ENCODE data around the gene ACADS.

ACADS gene

GRCh38 chr12:120725659-120726509 is at the start of gene ACADS:
TSS of gene ACADS (plus strand) at chr12:120725826. CDS start at chr12:120725886, 60 bp downstream.
- in situ Hi-C loops (cut with MboI; ENCODE audit: low sequenced_read_pairs) = no loop called here

DNA sequence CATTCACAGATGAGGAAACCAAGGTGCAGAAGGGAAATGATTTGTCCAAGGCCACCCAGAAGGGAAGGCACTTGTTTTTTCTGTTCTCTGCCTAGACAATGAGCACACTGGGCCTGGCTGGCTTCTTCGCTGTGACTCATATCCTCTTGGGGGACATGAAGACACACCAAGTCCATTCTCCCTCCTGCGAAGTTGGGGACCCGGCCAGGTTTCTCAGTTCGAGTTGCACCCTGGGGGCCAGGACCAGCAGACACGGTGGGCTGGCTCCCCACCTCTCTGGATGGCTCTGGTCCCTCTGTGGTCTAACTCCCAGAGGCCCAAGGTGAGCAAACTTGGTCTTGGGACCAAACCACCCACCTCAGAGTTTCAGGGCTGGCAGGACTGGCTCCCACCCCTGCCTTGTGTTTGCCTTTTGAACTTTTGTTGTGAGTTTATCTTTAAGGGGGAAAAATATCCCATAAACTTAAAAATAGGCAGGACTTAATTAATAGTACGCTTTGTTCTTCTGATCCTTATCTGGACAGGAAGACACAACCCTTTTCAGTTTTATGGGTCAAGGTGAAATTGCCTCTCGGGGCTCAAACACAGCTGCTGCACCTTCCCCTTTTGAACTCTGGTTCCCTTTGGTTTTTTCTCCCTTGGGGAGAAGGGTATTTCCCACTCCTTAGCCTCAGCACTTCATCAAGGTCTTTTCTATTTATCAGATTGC is 47.7 kb upstream of the ACADS start:
- in situ Hi-C loops (cut with MboI; ENCODE audit: low sequenced_read_pairs) = no loop called here

DNA sequence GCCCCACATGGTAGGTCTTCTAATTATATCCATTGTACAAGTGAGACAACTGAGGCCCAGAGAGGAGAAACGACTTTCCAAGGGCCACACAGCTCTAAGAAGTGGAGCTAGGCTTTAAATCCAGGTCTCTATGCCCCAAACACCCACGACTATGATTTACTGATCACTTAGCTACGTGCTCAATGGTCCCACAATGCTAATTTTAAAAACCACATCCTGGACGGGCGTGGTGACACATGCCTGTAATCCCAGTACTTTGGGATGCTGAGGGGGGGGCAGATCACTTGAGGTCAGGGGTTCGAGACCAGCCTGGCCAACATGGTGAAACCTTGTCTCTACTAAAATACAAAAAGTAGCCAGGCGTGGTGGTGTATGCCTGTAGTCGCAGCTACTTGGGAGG is 47.1 kb upstream of the ACADS start:
- in situ Hi-C loops (cut with MboI; ENCODE audit: low sequenced_read_pairs) = no loop called here

GRCh38 chr12:120680165-120680738 is 45.4 kb upstream of the ACADS start:
- in situ Hi-C loops (cut with MboI; ENCODE audit: low sequenced_read_pairs) = no loop called here

DNA sequence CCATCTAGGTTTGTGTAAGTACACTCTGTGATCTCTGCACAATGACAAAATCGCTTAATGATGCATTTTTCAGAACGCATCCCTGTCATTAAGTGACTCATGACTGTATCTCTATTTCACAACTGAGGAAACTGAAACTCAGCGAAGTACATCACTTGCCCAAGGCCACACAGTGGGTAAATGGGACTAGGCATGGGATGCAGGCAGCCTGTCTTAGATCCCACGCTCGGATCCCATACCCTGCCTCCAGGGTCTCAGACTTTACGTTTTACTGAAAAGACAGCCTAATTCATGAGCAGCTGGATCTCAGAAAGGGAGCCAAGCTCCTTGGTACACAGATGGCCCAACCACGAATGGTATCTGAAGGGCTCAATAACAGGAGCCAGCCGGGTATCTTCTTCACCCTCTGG is 41.1 kb upstream of the ACADS start:
- in situ Hi-C loops (cut with MboI; ENCODE audit: low sequenced_read_pairs) = no loop called here

- in situ Hi-C loops (cut with MboI; ENCODE audit: low sequenced_read_pairs) = no loop called here
Measured at GRCh38 chr12:120685522-120685921, 40.1 kb upstream of the ACADS start.

GRCh38 chr12:120686151-120686689 is 39.4 kb upstream of the ACADS start:
- in situ Hi-C loops (cut with MboI; ENCODE audit: low sequenced_read_pairs) = no loop called here

DNA sequence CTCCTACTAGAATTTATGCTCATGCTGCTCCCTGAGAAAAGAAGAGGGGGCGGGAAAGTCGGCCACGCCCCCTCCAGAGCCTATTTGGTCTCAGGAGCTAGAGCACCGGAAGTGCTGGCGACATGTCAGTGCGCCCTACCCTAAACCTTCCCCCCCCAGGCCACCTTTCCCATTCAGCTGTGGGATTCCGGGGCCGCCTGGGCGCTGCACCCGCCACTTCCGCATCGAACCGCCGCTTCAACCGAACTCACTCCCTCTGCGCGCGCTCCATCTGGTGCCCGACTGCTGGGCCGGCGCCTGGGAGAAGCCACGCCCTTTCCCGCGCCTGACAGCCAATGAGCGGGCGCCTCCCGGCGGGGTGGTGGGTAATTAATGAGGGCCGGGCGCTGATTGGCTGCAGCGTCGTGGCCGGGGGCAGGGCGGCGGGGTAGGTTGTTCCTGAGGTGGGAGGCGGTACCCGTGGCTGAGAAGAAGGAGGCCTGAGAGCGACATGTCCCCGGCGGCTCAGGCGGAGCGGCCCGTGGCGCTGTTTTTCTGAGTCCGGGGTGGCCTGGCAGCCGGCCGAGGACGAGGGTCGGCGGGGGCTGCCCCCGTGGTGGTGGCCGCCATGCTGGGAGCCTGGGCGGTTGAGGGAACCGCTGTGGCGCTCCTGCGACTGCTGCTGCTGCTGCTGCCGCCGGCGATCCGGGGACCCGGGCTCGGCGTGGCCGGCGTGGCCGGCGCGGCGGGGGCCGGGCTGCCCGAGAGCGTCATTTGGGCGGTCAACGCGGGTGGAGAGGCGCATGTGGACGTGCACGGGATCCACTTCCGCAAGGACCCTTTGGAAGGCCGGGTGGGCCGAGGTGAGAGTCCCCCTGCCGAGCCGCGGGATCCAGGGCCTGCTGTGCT is 38.7 kb upstream of the ACADS start, which contains the start of gene MLEC:
MLEC (plus strand) TSS at position 460 of the 888 bp plus-strand sequence; CDS start at position 608, 148 bp downstream.
- in situ Hi-C loops (cut with MboI; ENCODE audit: low sequenced_read_pairs) = no loop called here

DNA sequence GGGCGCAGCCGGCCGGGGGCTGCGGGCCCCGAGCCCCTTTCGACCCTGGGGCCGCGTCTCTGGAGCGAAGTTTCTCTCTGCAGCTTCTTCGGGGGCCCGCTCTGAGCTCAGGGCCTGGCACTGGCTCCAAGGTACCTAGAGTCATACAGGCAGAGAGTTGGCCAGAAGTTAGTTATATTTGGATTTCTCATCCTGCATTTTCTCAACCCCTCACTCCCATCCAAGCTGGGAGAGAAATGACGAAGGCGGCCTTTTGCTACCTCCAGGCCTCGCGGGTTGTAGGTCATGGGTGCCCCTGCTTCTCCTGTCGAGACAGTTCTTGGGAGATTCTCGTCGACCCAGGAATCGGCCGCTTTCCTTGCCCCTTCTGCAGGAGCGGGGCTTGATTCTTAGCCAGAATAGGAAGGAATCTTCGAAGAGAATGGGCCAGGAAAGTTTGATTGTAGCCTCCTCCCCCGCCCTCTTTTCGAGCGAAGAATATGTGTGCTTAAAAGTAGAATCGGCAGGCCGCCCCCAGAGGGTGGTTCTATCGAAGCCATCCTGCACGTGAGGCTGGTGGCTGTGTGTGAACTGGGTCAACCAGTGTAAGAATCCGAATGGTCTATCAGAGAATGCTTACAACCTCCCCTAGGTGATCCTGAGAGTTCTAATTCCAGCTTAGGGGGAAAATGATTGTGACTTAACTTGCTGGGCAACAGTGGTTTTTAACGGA is 37.9 kb upstream of the ACADS start:
- in situ Hi-C loops (cut with MboI; ENCODE audit: low sequenced_read_pairs) = no loop called here

DNA sequence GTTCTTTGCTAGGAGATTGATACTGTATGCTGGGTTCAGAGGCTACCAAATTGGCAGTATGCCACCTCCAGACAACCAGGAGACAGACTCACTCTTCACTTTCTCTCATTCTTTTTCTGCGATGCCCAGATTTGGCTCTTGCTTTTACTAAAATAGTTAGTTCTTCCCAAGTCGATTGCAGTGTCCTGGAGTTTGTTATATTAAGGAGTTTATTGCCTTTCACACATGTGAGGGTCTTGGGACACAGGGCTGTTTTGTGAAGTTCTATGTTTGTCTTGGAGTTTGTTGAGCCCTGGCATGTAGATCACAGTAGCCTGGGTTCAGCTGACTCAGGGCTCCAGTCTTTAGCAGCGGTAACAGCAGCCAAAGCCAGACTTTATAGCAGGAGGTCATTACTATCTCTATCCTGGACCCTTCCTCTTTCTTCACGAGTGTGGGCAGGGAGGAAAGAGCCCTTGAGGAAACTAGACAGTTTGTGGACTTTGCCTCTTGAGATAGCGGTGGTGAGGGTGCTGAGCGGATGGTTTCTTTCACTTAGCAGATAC is 37.0 kb upstream of the ACADS start:
- in situ Hi-C loops (cut with MboI; ENCODE audit: low sequenced_read_pairs) = no loop called here

DNA sequence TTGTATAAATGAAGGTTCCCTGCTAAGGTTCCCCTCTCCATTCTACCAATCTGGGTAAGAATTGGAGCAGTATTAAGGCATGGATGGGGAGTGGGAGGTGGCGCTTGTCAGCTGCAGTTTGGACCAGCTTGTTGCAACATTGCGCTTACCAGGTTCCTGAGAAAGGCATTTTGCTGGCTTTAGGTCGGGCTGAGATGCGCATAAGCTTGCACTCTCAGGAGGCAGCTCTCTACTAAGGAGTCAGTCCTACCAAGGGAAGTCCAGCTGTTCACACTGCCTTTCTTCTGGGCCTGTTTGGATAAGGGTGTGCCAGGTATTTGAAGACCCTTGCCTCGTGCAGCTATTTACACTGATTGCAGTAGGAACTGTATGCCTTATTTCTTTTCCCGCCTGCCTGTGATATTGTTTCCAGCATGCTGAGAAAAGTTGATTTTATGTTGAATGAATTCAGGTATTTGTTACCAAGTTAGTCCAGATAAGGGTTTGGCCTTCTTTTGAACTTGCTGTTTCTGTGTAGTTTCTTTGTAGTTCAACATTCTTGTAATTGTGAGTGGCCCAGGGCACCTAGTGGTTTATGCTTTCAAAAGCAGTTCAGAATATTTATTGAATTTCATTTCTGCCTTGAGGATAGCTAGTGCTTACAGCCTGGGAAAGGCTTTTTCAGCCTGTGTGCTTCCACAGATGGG is 36.1 kb upstream of the ACADS start:
- in situ Hi-C loops (cut with MboI; ENCODE audit: low sequenced_read_pairs) = no loop called here

GRCh38 chr12:120690083-120690450 is 35.6 kb upstream of the ACADS start:
- in situ Hi-C loops (cut with MboI; ENCODE audit: low sequenced_read_pairs) = no loop called here

- in situ Hi-C loops (cut with MboI; ENCODE audit: low sequenced_read_pairs) = no loop called here
Measured at GRCh38 chr12:120690978-120691377, 34.6 kb upstream of the ACADS start.

DNA sequence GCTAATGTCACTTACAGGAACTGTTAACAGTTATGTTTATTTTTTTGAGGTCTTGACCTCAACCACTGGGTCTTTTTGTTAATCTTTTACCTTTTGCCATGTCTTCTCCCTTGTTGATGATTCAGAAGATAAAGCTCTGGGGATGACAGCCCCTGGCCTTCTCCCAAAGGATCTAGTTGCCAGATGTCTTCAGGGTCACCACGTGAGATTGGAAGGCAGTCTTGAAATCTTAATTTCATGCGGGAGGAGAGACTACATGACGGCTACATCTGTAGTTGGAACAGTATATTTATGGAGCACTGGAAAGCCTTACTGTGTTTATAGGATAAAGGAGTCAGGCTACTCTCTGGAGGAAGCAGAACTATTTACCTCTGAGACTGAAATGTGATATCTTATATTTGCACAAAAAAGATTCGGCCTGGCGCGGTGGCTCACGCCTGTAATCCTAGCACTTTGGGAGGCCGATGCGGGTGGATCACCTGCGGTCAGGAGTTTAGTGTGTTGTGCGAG is 33.0 kb upstream of the ACADS start:
- in situ Hi-C loops (cut with MboI; ENCODE audit: low sequenced_read_pairs) = no loop called here

GRCh38 chr12:120693848-120694247 is 31.8 kb upstream of the ACADS start:
- in situ Hi-C loops (cut with MboI; ENCODE audit: low sequenced_read_pairs) = no loop called here

GRCh38 chr12:120696626-120697025 is 29.0 kb upstream of the ACADS start:
- in situ Hi-C loops (cut with MboI; ENCODE audit: low sequenced_read_pairs) = no loop called here

GRCh38 chr12:120697344-120697743 is 28.3 kb upstream of the ACADS start:
- in situ Hi-C loops (cut with MboI; ENCODE audit: low sequenced_read_pairs) = no loop called here

DNA sequence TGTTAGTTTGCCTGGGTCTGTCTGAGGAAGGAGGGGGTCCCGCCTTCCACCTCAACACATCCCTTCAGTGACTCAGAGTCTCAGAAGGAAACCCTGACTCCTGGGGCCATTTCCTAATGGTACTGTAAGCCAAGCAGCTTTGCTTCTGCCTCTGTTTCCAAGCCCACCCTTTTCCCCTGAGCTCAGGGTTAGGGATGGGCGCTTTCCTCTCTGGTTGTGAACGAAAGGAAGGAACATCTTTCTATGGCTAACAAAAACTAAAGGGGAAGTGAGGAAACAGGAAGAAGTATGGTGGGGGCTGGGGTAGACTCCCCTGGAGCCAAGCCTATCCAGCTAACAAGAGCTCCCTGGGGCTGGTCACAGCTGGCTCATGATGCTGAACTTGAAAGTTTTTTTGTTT is 27.0 kb upstream of the ACADS start:
- in situ Hi-C loops (cut with MboI; ENCODE audit: low sequenced_read_pairs) = no loop called here

DNA sequence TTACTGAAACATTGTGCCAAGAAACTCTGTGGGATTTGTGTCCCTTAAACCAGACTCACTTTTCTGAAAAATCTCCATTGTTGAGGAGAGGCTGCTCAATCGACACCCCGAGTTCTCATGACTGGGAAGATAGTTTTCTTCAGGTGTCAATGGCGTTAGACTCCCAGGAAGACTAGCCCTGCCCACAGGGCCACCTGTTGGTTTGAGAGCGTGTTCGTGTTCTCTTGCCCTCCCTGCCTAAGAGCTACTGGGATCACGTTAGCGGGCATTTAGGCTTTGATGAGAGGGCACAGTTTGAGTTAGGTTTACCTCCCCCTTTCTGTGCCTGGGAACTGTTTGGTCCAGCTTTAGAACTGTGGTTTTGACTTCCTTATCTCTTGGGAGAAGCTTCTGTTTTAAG is 26.1 kb upstream of the ACADS start:
- in situ Hi-C loops (cut with MboI; ENCODE audit: low sequenced_read_pairs) = no loop called here

Data from HL-60/S4 (cell line).